ENCODE data around the gene MTG1.

- TF ChIP-seq CTCF (IDR thresholded peaks at IDR 0.05; ENCODE audit: low read depth, low read length): no peak
- no peak for TF ChIP-seq EZH2phosphoT487 (IDR thresholded peaks at IDR 0.05; ENCODE audit: low read depth)
These were observed 61.2 kb downstream of the MTG1 start for GRCh38 chr10:133455196-133455595.
